GM21447 (cell line): ENCODE results near the gene TBC1D3B.
"Not testable (repeated sequence)": the region's sequence is repeated elsewhere in the genome, so short reads cannot be mapped to it uniquely, and the experiment has no call there.

Source experiments
- ATAC-seq: cut with Tn5 transposase; IDR thresholded peaks from one replicate; pipeline ENCODE4 v1.9.1; 2021; ENCODE audit not compliant: unreplicated experiment

Gene TBC1D3B

GRCh38 chr17:36182176-36183000, 6.0 kb upstream of the TBC1D3B start:
- ATAC-seq, result no peak

DNA sequence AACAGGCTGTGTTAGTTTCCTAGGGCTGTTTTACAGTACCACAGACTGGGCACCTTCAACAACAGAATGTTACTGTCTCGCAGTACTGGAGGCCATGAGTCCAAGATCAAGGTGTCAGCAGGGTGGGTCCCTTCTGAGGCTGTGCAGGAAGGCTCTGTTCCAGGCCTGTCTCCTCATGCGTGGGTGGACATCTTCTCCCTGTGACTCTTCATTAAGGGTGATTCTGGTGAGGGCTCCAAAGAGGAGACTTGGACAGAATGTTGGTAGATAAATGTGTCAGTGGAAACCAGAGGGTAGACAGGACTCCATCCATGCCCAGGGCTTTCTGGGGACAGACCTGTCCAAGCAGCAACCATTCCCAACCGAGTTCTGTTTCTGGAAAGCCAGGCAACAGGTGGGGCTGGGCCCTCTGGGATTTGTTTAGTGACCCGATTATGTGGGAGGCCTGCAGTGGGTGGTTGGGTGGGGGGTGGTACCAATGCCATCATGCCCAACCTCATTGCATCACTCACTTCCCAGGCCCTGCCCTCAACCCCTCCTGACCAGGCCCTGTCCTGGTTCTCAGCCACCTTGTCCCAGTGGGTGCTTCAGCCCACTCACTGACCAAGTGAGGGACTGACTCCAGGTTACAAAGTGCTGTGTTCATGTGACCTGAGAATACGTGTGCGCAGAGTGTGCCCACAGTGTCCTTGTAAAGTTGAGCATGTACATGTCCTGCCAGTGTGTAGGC, 5.2 kb upstream of the TBC1D3B start:
- not testable (repeated sequence) for ATAC-seq

DNA sequence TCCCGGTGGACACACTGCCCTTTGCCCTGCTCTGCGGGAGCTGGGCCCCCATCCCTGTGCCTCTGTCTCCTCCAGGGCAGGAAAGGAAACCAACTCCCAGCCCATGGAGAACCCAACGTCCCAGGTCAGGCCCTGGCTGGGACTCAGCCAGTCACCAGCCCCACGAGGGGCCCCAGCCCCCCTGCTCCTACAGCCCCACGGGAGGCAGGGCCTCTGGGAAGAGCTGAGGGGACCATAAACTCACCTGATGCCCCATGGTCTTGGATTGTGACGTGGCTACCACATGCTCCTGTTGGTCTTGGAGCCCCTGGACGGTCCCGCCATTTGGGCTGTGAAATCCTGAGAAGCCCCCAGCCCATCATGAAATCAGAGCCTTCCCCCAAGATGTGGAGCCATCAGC, 7.6 kb downstream of the TBC1D3B start:
- ATAC-seq, result not testable (repeated sequence)

DNA sequence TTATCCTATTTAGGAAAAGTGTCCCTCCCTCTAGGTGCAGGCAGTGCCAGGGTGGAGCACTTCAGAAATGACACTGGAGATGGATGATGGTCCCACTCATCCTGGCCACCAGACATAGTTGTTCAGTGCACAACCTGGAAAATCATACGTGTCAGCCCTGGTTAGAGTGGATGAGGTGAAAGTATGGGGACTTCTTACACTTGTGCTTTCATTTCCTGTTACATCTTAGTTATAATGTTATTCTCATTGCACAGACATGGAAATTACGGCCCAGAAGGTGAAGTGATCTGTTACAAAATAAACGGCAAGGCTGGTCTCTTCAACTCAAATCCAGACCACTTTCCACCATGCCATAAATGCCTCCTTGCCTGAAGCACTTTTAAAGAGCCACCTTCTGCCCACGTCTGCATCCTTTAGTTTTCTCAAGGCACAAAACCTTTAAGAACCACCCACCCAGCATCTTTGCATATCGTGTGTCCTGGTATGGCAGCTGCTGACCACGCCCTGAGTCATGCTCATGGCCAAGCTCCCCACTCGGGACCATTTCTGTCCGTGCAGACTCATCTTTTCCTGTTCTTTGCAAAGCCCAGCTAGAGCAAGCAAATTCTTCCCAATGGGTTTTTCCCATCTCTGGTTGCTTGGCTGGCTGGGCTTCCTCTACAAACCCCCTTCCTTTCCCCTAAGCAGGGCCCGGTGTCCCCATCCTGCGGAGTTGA, 22.4 kb downstream of the TBC1D3B start:
- no peak for ATAC-seq

- ATAC-seq, result no peak
Observed at GRCh38 chr17:36152639-36153120, 23.8 kb downstream of the TBC1D3B start.

DNA sequence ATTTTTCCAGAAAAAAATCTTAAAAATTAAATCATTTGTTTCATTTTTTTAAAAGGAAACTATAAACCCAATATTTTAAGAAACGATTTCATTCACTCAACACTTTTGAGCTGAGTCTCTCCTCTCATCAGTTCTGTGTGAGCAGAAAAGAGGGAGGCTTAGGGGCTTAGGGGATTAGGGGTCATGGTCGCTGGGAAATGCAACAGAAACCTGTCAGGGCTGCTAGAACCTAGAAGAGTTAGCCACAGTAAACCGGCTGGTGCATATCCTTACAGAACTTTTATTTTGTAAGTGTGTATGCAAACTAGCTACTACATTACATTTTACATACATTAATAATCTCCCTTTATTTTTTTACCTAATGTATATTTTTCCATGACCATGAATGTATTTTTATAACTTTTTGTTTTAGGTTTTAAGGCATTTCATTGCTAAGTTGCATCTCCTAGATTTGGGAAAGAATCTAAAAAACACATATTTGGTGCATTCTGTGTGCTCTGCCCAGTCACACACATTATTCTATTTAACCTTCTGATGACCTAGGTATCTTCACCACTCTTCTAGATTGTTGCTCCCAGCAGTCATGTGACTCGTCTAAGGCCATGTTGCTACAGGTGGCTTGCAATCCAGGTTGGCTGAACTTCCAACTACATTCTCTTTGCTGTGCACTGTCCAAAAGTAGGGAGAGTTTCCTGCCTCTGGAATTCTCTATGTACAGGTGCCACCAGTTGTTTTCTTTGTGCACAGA, 24.4 kb downstream of the TBC1D3B start:
- ATAC-seq, result no peak

DNA sequence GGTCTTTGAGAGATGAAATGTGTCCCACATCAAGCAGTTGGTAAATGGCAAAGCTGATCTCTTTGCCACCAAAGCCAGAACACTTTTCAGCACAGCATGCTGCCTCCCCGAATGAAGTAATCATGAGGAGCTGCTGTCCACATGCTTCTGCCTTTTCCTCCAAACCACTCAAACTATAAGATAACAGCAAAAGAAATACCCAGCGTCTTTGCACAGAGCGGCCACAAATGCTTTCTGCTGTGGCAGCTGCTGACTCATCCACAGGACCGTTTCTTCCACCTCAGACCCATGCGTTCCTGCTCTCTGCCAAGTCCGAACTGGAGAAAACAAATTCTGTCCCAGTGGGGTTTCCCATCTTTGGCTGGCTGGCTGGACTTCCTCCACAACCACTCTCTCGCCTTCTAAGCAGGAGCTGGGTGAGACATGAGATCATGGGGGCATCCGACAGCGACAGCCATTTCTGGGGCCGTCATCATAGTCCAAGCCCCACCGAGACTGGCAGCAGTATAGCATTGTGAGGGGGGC, 27.1 kb downstream of the TBC1D3B start:
- ATAC-seq, result no peak

DNA sequence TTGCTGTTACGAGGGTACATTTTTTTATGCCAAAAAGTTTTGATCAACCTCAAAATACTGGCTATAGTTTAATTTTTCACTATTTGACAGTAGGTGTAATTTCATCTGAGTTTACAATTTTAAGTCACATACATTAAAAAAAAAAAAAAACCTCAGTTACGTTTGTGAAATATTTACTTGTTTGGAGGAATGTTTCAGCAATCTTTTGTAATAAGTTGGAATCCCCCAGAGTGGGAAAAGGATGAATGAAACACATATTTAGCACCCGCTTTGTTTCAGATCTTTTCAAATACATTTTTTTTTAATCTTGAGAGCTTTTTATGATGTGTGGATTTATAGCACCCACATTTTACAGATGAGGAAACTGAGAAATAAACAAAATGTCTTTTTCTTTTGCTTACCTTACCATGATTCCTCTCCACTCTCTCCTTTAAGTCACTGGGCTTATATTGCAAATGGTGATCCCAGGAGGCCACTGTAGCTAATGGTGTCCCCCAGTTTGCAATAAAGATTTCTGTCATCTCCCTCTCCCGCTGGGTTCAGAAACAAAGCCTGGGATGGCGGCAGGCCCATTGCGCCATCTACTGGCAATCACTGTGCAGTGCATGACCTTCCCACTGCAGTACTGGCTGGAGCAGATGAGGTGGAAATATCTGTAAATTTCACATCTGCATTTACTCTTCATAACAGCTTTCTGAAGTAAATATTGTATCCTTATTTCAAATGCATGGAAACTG, 27.7 kb downstream of the TBC1D3B start:
- no peak for ATAC-seq

- no peak for ATAC-seq
Observed at GRCh38 chr17:36147601-36148000, 28.8 kb downstream of the TBC1D3B start.

GRCh38 chr17:36144981-36145729, 31.3 kb downstream of the TBC1D3B start:
- ATAC-seq, result no peak

- ATAC-seq, result no peak
Observed at GRCh38 chr17:36144014-36144413, 32.4 kb downstream of the TBC1D3B start.

DNA sequence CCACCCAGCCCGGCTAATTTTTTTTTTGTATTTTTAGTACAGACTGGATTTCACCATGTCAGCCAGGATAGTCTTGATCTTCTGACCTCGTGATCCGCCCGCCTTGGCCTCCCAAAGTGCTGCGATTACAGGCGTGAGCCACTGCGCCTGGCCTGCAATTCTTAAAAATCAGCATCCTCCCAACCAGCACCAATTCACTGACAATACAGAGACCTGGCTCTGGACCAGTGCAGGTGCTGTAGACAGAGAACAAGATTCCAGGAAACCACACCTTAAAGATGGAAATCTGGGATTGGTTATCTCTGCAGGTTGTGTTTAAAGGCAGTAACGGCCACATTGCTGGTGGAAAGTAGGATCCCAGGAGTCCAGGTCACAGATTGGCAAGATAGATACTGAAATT, 33.6 kb downstream of the TBC1D3B start:
- no peak for ATAC-seq

- ATAC-seq, result no peak
Observed at GRCh38 chr17:36142235-36142634, 34.2 kb downstream of the TBC1D3B start.

GRCh38 chr17:36136439-36136838, 40.0 kb downstream of the TBC1D3B start:
- no peak for ATAC-seq

DNA sequence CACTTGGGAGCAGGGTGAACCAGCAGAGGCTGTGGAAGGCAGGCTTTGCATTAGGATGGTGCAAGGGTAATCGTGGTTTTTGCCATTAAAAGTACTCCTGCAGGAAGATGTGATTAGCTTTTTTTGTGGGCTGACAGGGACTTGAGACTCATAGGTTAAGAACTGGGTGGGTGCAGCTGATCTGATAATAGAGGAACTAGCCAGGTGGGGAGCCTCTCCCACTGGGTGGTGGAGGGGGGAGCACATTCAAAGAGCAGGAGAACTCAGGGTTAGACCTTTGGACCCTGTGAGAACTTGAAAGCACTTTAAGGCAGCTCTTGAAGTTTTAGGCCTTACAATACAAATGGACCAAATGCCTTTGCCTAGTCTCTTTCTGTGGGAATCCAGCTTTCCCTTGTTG, 40.4 kb downstream of the TBC1D3B start:
- ATAC-seq, result no peak

- ATAC-seq, result no peak
Observed at GRCh38 chr17:36135465-36135864, 41.0 kb downstream of the TBC1D3B start.

DNA sequence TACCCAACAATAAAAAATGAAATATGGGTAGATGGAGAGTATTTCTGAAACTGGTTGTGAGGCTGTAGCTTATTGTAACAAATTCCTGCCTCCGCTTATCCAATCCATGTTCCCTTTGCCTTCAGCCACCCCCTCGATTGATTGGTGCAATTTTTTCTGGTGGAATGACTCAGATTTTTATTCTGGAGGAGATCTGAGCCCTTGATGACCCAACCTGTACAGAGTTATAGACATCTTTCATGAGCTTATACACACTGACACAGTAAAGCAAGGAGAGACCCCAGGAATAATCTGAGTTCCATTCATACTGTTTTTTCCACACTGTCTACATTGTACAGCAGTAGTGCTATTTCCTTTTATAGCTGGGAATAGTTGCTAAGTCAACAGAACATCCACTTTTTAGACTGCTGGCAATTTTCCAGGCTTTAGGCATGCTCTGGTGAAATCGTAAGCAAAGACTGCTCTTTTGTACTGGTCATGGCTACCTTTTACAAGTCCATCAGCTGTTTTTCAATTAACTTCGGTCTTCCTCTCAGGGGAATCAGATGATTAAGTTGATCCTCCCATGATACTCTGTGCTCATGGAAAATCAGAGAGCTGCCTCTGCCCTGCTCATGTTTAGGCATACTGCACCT, 42.7 kb downstream of the TBC1D3B start:
- no peak for ATAC-seq

DNA sequence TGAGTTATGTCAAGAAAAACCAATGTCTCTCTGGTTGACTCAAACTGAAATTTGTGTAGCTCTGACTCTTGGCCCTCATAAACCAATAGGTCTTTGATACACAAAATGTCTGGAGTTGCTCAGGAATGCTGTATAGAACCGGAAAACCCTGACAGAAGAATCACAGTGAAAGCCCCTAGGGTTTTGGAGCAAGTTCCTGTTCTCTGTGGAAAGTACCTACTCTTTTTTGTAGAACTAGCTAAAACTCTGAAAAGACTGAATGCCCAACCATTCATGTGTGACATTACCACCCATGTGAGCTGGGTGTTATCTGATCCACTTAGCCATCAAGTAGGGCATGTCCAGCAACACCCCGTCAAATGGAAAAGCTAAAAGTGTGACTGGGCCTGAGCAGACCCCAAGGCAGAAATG, 44.0 kb downstream of the TBC1D3B start:
- ATAC-seq, result no peak

DNA sequence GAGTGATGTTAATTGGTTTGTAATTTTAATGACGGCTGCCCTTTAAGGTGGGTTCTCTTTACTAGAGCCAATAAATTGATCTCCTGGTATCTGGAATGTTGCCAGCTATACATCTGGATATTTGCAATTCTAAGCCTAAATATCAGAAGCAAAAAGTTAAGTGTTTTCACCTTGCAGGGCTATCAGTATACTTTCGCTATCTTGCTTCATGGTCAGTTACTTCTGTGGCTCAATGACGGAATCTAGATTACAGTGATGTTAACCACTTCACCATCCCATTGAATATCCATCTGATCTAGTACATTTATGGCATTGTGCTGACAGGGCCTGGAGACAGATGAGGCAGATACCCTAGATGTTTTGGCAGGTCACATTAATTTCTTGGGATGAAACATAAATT, 44.5 kb downstream of the TBC1D3B start:
- no peak for ATAC-seq
